Activated CD8-positive, alpha-beta T cell treated with anti-CD3 and anti-CD28 coated beads for 36 hours (primary cell): ENCODE measurements around the gene BMPR1A. TPM values are rescaled to one million over a fixed set of nuclear protein-coding genes. Genes with fewer than 3 reads are reported as not detected.
"Not testable (repeated sequence)": the region's sequence is repeated elsewhere in the genome, so short reads cannot be mapped to it uniquely, and the experiment has no call there.

ENCODE experiments used
- ATAC-seq: fragments of 200-7000 bp; cut with Tn5 transposase; one replicate; pipeline ENCODE4 v1.10.0; 2021; ENCODE audit warnings: mild to moderate bottlenecking, moderate library complexity
- CTCF ChIA-PET: fragments of 350-600 bp; sonication (Branson Sonifier 250); formaldehyde crosslinking; loops from one replicate; lab custom pipeline; 2021; ENCODE audit warnings: antibody characterized with exemption; lab: Charles Lee
- POLR2A ChIA-PET: fragments of 350-600 bp; sonication (Branson Sonifier 250); formaldehyde crosslinking; loops from one replicate; lab custom pipeline; 2021; ENCODE audit warnings: antibody characterized with exemption; lab: Charles Lee
- DNase-seq: peaks from one replicate; pipeline ENCODE4 v3.0.0-alpha.2; 2020
- H3K27ac Mint-ChIP-seq: one replicate; pipeline ENCODE4 v1.8.0; 2021; ENCODE audit warnings: mild to moderate bottlenecking, mixed read lengths
- H3K27me3 Mint-ChIP-seq: one replicate; pipeline ENCODE4 v1.8.0; 2021; ENCODE audit warnings: mixed read lengths
- H3K36me3 Mint-ChIP-seq: one replicate; pipeline ENCODE4 v1.8.0; 2021; ENCODE audit warnings: low read depth, mixed read lengths
- H3K4me1 Mint-ChIP-seq: one replicate; pipeline ENCODE4 v1.8.0; 2021; ENCODE audit warnings: low read depth, mixed read lengths
- H3K4me3 Mint-ChIP-seq: one replicate; pipeline ENCODE4 v1.8.0; 2021; ENCODE audit warnings: mild to moderate bottlenecking, moderate library complexity, mixed read lengths
- H3K9me3 Mint-ChIP-seq: one replicate; pipeline ENCODE4 v1.8.0; 2021; ENCODE audit warnings: mixed read lengths
- intact Hi-C: fragments of 100-400 bp; cut with micrococcal nuclease; formaldehyde crosslinking; loops from one replicate; pipeline ENCODE4 v1.10.0; 2022
- total RNA-seq, 2 experiments: library from RNA; stranded (reverse); gene quantifications; one replicate each; pipeline ENCODE4 v1.2.3, GENCODE V29; 2021
- TF ChIP-seq, protein P1 (sequence below): fragments of 200-600 bp; IDR thresholded peaks from one replicate; pipeline ENCODE4 v1.8.0; 2022; ENCODE audit warnings: antibody characterized with exemption, mild to moderate bottlenecking

The BMPR1A gene
- total RNA-seq, 2 experiments from 2014 or later = 6.6 to 6.9 TPM

DNA sequence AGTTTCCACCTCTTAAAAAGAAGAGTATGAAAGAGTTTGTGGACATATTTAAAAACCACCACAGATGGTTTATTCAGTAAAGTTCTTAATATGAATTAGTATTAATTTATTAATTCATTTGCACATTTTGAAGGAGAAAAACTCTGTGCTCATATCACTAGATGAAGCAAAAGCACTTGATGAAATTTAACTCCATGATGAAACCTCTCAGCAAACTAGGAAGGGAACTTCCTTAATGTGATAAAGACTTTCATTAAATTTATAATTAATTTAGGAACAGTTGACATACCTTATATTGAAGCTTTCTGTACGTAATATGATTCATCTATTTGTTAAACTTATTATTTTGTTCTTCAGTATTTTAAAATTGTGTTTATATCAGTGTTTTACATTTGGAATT lies 101.6 kb downstream of the BMPR1A start:
- DNase-seq (no peak), ATAC-seq (no peak)
- no peaks in the 10 kb centered on the region for H3K27me3 Mint-ChIP-seq
- POLR2A ChIA-PET = no interaction called here
- peaks cover 6% of the 10 kb centered on the region for H3K9me3 Mint-ChIP-seq
- TF ChIP-seq, protein P1, sequence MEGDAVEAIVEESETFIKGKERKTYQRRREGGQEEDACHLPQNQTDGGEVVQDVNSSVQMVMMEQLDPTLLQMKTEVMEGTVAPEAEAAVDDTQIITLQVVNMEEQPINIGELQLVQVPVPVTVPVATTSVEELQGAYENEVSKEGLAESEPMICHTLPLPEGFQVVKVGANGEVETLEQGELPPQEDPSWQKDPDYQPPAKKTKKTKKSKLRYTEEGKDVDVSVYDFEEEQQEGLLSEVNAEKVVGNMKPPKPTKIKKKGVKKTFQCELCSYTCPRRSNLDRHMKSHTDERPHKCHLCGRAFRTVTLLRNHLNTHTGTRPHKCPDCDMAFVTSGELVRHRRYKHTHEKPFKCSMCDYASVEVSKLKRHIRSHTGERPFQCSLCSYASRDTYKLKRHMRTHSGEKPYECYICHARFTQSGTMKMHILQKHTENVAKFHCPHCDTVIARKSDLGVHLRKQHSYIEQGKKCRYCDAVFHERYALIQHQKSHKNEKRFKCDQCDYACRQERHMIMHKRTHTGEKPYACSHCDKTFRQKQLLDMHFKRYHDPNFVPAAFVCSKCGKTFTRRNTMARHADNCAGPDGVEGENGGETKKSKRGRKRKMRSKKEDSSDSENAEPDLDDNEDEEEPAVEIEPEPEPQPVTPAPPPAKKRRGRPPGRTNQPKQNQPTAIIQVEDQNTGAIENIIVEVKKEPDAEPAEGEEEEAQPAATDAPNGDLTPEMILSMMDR = no peak
- CTCF ChIA-PET = no interaction called here
- peaks cover 6% of the 10 kb centered on the region for H3K36me3 Mint-ChIP-seq
- no peaks in the 10 kb centered on the region for H3K4me1 Mint-ChIP-seq
- no peak overlapping the region for H3K27ac Mint-ChIP-seq
- no peak overlapping the region for H3K4me3 Mint-ChIP-seq
- intact Hi-C loops = no loop called here

DNA sequence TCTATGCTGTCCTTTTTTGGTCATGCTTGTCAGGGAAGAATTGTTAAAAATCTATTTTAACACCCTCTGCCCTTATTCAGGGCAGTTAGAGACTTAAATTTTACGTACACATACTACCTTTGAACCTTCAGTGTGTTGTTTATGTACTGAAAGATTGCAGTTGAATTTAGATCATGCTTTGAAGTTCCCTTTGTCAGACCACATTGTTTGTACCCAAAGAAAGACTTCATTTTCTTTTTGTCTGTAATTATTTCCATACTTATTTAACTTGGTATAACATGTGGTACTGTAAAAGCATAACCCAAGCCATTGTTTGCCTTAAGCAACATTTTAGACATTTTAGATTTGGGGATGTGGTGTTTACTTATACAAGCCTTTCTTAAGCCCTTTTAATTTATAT lies 104.9 kb downstream of the BMPR1A start:
- TF ChIP-seq, protein P1 = no peak
- CTCF ChIA-PET = no interaction called here
- no peaks in the 10 kb centered on the region for H3K4me1 Mint-ChIP-seq
- no peak overlapping the region for H3K27ac Mint-ChIP-seq
- no peak for DNase-seq
- ATAC-seq = no peak
- H3K36me3 Mint-ChIP-seq = no peaks in the 10 kb centered on the region
- no peak overlapping the region for H3K4me3 Mint-ChIP-seq
- H3K9me3 Mint-ChIP-seq = no peaks in the 10 kb centered on the region
- no peaks in the 10 kb centered on the region for H3K27me3 Mint-ChIP-seq
- POLR2A ChIA-PET = no interaction called here
- intact Hi-C loops = no loop called here

DNA sequence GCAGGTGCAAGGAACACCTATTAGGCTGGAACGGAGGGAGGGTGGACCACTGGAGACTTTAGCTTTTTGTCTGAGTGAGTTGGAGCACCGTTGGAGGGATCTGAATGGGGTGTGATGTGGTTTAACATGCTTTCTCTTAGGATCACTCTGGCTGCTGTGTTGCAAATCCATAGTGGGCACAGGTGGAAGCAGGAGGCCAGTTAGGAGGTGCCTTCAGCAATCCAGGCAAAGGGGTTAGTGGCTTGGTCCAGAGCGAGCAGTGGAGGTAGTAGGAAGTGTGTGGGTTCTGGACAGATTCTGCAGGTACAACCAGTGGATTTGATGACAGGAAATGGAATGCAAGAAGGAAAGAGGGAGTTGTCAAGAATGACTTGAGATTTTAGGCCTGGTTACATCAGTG lies 106.0 kb downstream of the BMPR1A start:
- POLR2A ChIA-PET = no interaction called here
- Mint-ChIP-seq H3K27me3 (no peaks in the 10 kb centered on the region), H3K4me3 (no peak overlapping the region), H3K27ac (no peak overlapping the region), H3K4me1 (no peaks in the 10 kb centered on the region), H3K9me3 (no peaks in the 10 kb centered on the region), H3K36me3 (no peaks in the 10 kb centered on the region)
- intact Hi-C loops = no loop called here
- CTCF ChIA-PET = no interaction called here
- DNase-seq (no peak), ATAC-seq (no peak)
- TF ChIP-seq, protein P1 = no peak

DNA sequence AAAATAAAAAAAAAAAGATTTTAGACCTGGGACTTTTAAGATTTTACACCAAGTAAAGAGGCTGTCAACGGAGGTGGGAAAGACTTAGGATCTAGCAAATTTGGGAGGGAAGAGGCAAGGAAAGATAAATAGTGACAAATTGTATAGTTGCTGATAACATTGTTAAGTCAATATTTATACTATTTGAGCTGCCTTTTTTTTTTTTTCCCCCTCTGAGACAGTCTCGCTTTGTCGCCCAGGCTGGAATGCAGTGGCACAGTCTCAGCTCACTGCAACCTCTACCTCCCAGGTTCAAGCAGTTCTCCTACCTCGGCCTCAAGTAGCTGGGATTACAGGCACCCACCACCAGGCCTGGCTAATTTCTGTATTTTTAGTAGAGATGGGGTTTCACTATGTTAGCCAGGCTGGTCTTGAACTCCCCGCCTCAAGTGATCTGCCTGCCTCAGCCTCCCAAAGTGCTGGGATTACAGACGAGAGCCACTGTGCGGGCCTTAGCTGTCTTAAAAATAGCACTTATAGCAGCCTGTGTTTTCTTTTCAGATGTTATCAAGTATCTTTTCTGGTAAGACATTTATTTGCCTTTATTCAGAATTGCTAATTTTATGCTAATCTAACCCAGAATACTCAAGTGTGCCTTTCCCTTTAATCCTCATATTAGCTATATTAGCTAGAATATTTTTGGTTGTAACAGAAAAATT lies 106.5 kb downstream of the BMPR1A start:
- ChIA-PET CTCF (no interaction called here), POLR2A (no interaction called here)
- H3K4me1 Mint-ChIP-seq = no peaks in the 10 kb centered on the region
- intact Hi-C loops = no loop called here
- no peaks in the 10 kb centered on the region for H3K27me3 Mint-ChIP-seq
- TF ChIP-seq, protein P1 = no peak
- no peak for DNase-seq
- H3K9me3 Mint-ChIP-seq = no peaks in the 10 kb centered on the region
- no peak overlapping the region for H3K27ac Mint-ChIP-seq
- ATAC-seq = no peak
- H3K36me3 Mint-ChIP-seq = no peaks in the 10 kb centered on the region
- no peak overlapping the region for H3K4me3 Mint-ChIP-seq

DNA sequence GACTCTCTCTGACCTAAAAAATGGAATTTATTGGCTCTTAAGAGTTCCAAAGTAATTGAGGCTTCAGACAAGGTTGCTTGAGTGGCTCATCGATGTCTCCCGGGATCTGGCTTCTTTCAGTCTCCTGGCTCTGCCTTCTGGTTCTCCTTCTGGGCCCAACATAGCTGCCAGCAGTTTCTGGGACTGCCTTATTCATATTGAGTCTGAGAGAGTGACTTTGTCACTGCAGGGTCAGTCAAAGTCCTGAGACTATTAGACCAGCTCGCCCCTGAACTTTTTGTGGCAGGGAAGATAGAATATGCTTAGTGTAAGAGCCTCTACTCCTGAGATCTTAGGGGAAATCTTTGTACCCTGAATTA lies 107.0 kb downstream of the BMPR1A start:
- CTCF ChIA-PET = no interaction called here

DNA sequence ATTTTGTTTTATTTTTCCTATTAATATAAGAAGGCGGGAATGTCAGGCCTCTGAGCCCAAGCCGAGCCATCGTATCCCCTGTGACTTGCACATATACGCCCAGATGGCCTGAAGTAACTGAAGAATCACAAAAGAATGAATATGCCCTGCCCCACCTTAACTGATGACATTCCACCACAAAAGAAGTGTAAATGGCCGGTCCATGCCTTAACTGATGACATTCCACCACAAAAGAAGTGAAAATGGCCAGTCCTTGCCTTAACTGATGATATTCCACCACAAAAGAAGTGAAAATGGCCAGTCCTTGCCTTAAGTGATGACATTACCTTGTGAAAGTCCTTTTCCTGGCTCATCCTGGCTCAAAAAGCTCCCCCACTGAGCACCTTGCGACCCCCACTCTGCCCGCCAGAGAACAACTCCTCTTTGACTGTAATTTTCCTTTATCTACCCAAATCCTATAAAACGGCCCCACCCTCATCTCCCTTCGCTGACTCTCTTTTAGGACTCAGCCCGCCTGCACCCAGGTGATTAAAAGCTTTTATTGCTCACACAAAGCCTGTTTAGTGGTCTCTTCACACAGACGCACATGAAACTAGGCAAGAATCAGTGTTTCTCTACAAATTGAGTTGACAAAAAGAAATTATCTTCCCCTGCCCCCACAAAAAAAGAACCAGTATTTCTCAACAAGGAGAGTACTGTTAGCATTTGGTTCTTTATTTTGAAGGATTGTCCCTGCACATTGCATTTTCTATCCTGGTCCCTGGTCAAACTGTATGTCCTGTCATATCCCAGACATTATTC lies 108.8 kb downstream of the BMPR1A start:
- POLR2A ChIA-PET, H3K27ac Mint-ChIP-seq, H3K4me3 Mint-ChIP-seq, intact Hi-C loops, H3K4me1 Mint-ChIP-seq, H3K36me3 Mint-ChIP-seq, H3K9me3 Mint-ChIP-seq, H3K27me3 Mint-ChIP-seq, DNase-seq, ATAC-seq, CTCF ChIA-PET: not testable (repeated sequence)

More for the DNA sequence above, 107.0 kb downstream of the BMPR1A start:
- ATAC-seq (no peak), DNase-seq (no peak)
- TF ChIP-seq, protein P1 = no peak
- H3K27ac Mint-ChIP-seq = no peak overlapping the region
- H3K4me3 Mint-ChIP-seq = no peak overlapping the region
- no peaks in the 10 kb centered on the region for H3K36me3 Mint-ChIP-seq
- no peaks in the 10 kb centered on the region for H3K4me1 Mint-ChIP-seq
- no peaks in the 10 kb centered on the region for H3K27me3 Mint-ChIP-seq
- no peaks in the 10 kb centered on the region for H3K9me3 Mint-ChIP-seq
- POLR2A ChIA-PET = no interaction called here
- intact Hi-C loops = no loop called here
